HG03060 (cell line): ENCODE measurements around the gene ACKR3.

Source experiments
- ATAC-seq: cut with Tn5 transposase; IDR thresholded peaks from one replicate; pipeline ENCODE4 v1.9.1; 2021; ENCODE audit warnings: low read depth, moderate number of reproducible peaks; ENCODE audit not compliant: unreplicated experiment

Gene ACKR3

DNA sequence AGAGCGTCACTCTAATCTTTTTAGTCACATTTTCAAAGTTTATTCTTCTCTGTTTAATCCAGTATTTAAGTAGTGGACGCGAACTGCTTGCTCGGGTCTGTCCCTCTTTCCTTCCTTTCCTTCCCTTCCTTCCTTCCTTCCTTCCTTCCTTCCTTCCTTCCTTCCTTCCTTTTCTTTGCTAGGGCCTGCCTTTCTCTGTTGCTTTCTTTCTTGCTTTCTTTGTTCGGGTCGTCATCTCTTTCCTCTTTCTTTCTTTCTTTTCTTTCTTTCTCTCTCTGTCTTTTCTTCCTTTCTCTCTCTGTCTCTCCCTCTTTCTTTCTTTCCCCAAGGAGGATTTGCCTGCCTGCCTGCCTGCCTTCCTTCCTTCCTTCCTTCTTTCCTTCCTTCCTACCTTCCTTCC, 3.0 kb upstream of the ACKR3 start:
- ATAC-seq: no peak

DNA sequence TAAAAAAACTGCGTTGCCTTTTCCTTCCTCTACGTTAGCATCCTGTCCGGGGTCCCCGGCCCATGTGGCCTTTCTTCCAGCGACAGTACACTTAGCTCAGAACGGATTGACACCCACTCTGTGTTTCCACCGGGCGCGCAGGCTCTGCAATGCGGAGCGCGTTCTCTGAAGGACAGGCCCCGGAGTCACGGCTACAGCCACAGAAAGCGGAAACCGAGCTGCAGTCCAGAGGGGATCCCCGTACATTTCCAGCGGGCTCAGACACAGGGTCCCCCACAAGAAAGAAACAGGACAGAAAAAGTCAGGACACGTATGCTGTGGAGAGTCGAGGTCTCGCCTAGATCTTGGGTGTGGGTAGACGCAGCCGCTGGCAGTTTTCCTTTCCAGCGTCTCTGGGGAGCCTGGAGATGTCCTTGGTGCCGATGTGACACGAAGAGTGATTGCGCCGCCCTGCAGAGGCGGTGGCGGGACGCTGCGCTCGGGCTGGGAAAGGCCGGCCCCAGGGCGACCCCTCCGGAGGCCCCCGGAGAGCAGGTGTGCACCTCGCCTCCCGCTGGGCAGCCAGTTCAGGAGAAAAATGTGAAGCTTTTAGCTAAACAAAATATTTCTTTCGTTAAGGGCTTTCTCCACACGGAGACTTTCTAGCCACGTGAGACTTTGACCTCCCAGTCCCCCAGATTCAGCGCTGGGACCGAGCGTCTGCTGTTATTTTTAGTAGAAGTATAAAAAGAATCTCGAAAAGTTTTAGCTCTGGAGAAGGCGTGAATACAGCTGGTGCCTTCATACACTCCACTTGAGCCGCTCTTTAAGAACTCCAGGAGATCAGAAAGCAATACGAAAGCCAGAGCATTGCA, 1.3 kb upstream of the ACKR3 start:
- ATAC-seq: no peak

DNA sequence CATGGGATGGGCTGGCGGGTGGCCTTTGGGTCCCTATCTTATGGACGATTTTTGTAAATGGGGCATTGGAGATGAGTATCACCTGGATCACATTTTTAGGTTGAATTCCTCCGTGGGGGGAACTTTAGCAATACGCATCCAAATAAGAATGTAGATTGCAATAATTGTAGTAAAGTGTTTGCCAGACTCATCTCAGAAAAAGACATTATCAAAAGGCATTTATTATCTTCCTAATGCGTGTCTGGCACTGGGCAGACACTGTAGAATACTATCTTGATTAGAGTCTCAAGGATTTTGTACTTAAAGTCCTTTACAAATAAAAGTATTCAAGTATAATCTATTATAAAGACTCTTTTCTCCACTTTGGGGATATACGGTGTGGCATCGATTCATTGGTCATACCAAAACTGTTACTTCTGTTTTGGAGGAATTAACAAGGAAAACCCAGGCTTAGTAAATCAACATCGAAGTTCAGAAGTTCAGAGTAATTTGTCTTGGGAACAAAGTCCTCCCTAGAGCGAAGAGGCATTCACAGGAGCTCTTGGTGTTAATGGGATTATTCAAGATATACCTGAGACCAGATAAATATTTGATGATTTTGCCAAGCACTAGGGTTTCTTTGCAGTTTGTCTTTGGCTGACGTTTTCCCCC, 578 bp upstream of the ACKR3 start:
- no peak for ATAC-seq

- no peak for ATAC-seq
Measured at GRCh38 chr2:236570081-236570868, 650 bp downstream of the ACKR3 start.

DNA sequence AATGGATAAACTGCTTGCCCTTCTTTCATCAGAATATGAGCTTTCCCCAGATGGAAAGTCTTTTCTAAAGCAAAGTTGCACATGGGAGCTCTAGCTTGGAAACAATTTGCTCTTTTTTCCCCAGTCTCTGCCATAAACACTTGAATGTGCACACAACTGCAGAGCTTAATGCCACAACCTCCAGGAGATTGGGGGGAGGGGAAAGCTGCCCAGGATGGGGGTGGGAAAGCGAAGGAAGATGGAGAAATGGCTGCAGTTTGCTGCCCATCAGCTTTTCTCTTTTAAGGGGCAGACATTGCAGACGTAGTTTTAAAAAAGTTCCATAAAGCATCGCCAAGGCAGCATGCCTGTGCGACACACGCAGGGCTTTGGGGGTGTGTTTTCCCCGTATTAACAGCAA, 1.5 kb downstream of the ACKR3 start:
- ATAC-seq: no peak

GRCh38 chr2:236572482-236572881, 2.9 kb downstream of the ACKR3 start:
- no peak for ATAC-seq

DNA sequence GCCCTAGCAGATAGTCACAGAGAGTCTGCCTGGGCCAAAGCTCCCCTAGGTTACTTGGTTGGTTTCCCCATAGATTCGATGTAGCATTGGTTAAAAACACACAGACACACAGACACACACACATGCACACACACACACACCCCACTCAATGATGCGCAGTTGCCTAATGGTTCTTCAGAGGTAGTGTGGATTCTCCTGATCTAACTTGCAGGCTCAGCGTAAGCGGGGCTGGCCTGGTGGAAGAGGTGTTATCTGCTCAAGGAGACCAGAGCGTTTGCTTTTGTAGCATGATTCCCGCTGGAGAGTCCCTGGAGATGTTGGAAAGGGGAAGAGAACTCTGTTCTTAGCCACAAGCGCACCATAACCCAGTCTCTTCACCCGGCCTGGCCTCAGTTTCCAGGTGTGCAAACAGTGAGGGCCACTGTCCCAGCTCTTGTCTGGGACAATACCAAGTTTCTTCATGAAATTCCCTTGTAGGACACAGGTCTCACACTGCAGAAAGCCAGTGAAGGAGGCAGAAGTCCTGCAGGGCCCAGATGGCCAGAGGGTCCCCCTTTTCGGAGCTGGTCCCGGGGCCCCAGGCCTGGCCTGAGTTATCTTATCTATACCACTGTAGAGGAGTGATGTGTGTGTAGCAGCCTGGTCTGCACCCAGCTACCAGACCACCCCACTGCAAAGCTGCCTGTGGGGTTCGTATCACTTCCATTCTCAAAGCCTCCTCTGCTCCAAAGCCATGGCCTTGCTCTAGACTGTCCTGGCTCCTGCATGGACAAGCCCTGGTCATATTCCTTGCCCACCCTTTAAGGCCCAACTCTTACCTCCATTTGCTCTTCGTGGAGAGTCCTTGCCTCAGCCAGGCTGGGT, 3.7 kb downstream of the ACKR3 start:
- no peak for ATAC-seq

DNA sequence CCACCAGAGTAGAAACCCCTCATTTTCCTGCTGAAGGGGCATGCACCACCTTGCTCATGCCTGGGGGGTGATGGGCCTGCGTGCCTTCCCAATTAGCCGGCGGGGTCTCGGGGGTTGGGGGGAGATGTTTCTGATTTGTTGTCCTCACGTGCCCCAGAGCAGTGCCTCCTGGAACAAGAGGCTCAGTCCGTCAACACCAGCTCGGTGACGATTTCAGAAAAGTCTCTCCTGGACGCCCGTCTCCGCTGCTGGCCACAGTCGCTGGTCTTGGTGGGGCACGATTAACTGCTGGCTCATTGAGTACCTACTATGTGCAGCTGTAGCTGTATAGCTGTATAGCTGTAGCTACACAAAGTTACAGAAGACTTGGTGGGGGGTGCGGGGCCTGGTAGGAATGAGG, 4.4 kb downstream of the ACKR3 start:
- no peak for ATAC-seq

DNA sequence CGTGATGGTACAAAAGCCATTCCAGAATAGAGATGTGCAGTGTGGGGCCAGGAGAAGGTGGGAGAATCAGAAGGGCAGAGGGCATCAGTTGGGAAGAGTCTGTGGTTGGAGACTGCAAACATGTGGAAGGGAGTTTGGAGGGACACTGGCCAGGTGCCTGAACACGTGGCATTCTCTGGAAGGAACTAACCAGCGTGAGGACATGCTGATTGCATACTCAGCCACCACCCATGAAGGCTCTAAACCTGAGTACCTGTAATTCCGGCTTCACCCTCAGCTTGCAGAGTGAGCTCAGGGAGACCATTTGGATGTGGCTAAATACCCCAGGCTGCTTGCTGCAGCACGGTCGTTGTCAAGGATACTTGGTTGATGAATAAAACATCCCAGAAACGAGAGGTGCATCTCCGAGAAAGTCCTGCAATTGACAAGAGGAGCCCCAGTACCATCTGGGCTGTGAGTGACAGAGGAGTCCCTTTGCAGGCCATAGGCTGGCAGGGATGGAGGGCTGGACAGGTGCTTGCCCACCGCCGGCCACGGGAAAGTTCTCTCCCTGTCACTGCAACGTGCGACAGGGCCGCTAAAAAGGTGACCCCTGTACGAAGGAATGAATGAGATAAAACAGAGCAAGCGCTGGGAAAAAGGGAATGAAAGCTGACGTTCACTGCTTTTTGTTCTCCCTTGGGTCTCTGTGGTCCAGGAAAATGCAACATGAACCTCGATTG, 5.0 kb downstream of the ACKR3 start:
- ATAC-seq: no peak

- ATAC-seq: no peak
Measured at GRCh38 chr2:236575510-236575909, 5.9 kb downstream of the ACKR3 start.

DNA sequence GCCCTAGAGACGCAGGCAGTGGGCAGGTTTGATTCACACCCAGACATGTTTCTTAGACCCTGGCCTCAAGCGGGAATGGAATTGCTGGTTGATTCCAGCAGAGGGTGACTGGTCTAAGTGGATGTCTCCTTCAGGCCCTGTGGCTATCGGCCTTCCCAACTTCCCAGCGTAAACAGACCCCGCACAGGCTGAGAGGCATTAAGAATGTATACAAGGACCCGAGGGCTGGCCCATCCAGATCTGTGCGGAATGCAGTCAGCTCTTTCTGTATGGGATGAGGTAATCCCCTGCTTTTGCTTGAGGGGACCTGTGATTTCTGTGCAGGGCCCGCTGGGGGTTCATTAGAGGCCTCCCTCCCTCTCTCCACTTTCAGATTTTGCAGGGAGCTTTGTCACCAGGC, 6.5 kb downstream of the ACKR3 start:
- ATAC-seq: no peak

GRCh38 chr2:236576953-236577352, 7.3 kb downstream of the ACKR3 start:
- no peak for ATAC-seq

DNA sequence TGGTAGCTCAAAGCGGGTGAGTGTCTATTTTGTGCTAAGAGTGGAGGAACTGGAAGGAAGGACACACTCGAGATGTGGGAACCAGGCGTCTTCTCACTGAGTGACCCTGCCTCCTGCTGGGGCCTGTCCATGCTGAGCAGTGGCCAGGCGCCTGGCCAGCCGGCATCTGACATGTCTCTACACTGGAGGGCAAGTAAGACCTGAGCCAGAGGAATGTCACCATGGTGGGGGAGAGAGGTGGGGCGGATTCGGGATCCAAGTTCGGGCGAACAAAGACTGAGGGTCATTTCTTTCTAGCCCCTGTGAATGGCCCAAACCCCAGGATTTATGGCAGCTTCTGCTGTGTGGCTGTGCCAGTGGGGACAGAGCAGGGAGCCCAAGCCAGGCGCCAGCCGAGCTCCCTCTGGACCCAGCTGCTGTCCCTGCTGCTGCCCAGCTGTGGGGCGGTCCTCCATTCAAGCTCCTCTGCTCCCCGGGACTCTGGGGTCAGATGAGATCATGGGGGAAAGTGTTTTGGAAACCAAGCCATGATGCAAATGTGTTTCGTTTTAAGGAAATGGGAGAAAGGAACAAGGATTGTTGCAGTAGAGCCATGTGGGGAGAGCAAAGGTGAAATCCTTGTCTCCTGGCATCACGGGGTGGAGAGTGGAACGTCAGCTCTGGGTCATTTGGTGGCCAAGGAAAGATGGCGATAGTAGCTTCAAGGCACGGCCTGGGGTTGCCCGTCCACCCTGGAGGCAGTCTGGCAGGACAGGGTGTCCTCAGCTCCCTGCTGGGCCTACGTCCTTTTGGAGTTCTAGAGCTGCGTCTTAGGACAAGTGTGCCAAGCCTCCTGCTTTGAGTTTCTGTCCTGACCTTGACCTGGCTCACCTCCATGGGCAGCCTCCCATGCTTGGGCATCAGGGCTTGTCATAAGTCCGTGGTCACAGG, 8.1 kb downstream of the ACKR3 start:
- ATAC-seq: no peak

DNA sequence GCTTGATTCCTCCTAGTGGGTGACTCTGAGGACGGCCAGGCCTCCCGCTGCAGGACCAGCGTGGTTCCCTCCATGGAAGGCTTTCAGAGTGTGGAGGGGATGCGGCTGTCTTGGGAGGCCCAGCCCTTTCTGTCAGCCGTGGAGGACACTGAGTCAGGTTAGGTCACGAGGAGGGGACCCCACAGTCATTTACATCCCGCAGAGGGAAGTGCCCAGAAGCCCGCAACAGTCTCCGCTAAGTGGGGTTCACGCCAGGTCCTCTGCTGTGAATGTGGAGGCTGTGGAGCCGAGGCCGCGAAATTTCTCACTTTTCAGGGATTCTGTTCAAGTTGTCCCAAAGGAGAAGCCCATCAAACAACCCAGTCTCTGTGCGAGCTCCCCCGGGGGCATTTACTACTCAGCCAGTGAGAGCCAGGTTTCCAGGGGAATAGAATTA, 8.8 kb downstream of the ACKR3 start:
- no peak for ATAC-seq

DNA sequence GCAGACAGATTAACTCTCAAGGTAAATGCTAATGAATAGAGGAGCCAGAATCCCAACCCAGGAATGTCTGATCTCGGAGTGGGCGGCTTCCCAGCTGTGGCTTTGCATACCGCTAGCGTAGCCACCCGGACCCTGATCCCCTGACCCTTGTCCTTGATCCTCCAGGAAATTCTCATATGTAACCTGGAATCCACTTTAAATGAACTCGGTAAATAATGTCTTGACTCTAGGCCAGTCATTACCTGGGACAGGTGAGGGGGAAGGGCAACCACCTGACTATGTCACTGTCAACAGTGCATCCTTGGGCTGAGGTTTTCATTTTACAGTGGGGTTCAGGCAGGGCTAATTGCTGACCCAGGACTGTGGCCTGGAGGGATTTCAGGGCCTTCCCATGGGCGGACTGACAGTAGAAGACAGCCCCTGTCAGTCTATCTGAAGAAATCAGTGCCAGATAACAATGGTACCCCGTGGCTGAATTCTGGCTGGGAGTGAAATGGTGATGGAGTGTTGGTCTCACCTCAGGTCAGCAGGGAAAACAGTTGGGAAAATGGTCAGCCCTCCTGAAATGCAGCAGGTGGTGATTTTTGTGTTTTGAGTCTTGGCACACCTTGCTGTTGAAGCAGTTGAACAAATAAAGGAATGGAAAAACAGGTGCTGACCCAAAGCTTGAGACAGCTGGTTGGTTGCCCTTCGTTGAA, 9.6 kb downstream of the ACKR3 start:
- no peak for ATAC-seq

- no peak for ATAC-seq
Measured at GRCh38 chr2:236579746-236580315, 10.2 kb downstream of the ACKR3 start.

DNA sequence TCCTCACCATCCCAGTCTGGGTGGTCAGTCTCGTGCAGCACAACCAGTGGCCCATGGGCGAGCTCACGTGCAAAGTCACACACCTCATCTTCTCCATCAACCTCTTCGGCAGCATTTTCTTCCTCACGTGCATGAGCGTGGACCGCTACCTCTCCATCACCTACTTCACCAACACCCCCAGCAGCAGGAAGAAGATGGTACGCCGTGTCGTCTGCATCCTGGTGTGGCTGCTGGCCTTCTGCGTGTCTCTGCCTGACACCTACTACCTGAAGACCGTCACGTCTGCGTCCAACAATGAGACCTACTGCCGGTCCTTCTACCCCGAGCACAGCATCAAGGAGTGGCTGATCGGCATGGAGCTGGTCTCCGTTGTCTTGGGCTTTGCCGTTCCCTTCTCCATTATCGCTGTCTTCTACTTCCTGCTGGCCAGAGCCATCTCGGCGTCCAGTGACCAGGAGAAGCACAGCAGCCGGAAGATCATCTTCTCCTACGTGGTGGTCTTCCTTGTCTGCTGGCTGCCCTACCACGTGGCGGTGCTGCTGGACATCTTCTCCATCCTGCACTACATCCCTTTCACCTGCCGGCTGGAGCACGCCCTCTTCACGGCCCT, 11.2 kb downstream of the ACKR3 start:
- ATAC-seq: no peak
